Neural progenitor cell (in vitro differentiated cells): Measurements from ENCODE around the gene IFRD2. TPM values are rescaled to one million over a fixed set of nuclear protein-coding genes. Genes with fewer than 3 reads are reported as not detected.

ENCODE experiments used
- DNase-seq: peaks from one replicate; pipeline ENCODE4 v3.0.0-alpha.2; 2016; ENCODE audit warnings: low spot score
- H2AFZ ChIP-seq: fragments of 200-600 bp; sonication (generic); replicated peaks from 2 replicates; pipeline ENCODE4 v1.6.1; 2016; ENCODE audit warnings: antibody characterized with exemption
- H3F3A ChIP-seq: fragments of 200-600 bp; sonication (generic); 2 replicates; pipeline ENCODE4 v1.6.1; 2016; ENCODE audit warnings: antibody characterized with exemption, low read depth
- H3K27ac ChIP-seq: fragments of 200-600 bp; sonication (generic); 2 replicates; pipeline ENCODE4 v1.5.1; 2016; ENCODE audit warnings: mild to moderate bottlenecking
- H3K27me3 ChIP-seq: fragments of 200-600 bp; sonication (generic); 2 replicates; pipeline ENCODE4 v1.6.1; 2016; ENCODE audit warnings: mild to moderate bottlenecking, moderate library complexity
- H3K36me3 ChIP-seq: fragments of 200-600 bp; sonication (generic); 2 replicates; pipeline ENCODE4 v1.5.1; 2016
- H3K4me1 ChIP-seq: fragments of 200-600 bp; sonication (generic); 2 replicates; pipeline ENCODE4 v1.6.1; 2016; ENCODE audit warnings: mixed run types
- H3K4me2 ChIP-seq: fragments of 200-600 bp; sonication (generic); 2 replicates; pipeline ENCODE4 v1.6.1; 2016
- H3K4me3 ChIP-seq: fragments of 200-600 bp; sonication (generic); 2 replicates; pipeline ENCODE4 v1.5.1; 2016
- H3K79me2 ChIP-seq: fragments of 200-600 bp; sonication (generic); 2 replicates; pipeline ENCODE4 v1.6.1; 2016; ENCODE audit warnings: low read depth
- H3K9ac ChIP-seq: fragments of 200-600 bp; sonication (generic); 2 replicates; pipeline ENCODE4 v1.6.1; 2016
- H3K9me3 ChIP-seq: fragments of 200-600 bp; sonication (generic); 2 replicates; pipeline ENCODE4 v1.5.1; 2016; ENCODE audit warnings: low read depth
- H4K20me1 ChIP-seq: fragments of 200-600 bp; sonication (generic); 2 replicates; pipeline ENCODE4 v1.6.1; 2016; ENCODE audit warnings: low read depth
- H3K27ac Mint-ChIP-seq: 3 replicates; pipeline ENCODE4 v1.8.0; 2021; ENCODE audit warnings: mixed read lengths
- H3K27me3 Mint-ChIP-seq: 2 replicates; pipeline ENCODE4 v1.8.0; 2022; ENCODE audit warnings: low read depth, mild to moderate bottlenecking, inconsistent platforms, moderate library complexity, mixed read lengths; ENCODE audit not compliant: insufficient read depth
- H3K36me3 Mint-ChIP-seq: 3 replicates; pipeline ENCODE4 v1.8.0; 2021; ENCODE audit warnings: mixed read lengths
- H3K4me1 Mint-ChIP-seq: 3 replicates; pipeline ENCODE4 v1.8.0; 2021; ENCODE audit warnings: mixed read lengths
- H3K4me3 Mint-ChIP-seq: 3 replicates; pipeline ENCODE4 v1.8.0; 2021; ENCODE audit warnings: mild to moderate bottlenecking, moderate library complexity, mixed read lengths
- H3K9me3 Mint-ChIP-seq: 3 replicates; pipeline ENCODE4 v1.8.0; 2020; ENCODE audit warnings: mixed read lengths
- CTCF ChIP-seq: fragments of 200-600 bp; sonication (generic); IDR thresholded peaks from 2 replicates; pipeline ENCODE4 v1.5.1; 2017; ENCODE audit warnings: antibody characterized with exemption, mild to moderate bottlenecking
- EZH2 ChIP-seq: fragments of 200-600 bp; sonication (generic); IDR thresholded peaks from 2 replicates; pipeline ENCODE4 v1.6.1; 2017; ENCODE audit warnings: antibody characterized with exemption, mild to moderate bottlenecking, moderate library complexity
- EZH2phosphoT487 ChIP-seq: fragments of 200-600 bp; sonication (generic); IDR thresholded peaks from 2 replicates; pipeline ENCODE4 v1.6.1; 2017; ENCODE audit warnings: antibody characterized with exemption
- total RNA-seq: library from RNA; depleted of rRNA; stranded (reverse); fragments of >200 nt; gene quantifications from 2 replicates; pipeline ENCODE4 v1.2.3, GENCODE V29; 2015; ENCODE audit warnings: low replicate concordance

The IFRD2 gene
- total RNA-seq, 1 donor from 2014 or later: 26.4 TPM

DNA sequence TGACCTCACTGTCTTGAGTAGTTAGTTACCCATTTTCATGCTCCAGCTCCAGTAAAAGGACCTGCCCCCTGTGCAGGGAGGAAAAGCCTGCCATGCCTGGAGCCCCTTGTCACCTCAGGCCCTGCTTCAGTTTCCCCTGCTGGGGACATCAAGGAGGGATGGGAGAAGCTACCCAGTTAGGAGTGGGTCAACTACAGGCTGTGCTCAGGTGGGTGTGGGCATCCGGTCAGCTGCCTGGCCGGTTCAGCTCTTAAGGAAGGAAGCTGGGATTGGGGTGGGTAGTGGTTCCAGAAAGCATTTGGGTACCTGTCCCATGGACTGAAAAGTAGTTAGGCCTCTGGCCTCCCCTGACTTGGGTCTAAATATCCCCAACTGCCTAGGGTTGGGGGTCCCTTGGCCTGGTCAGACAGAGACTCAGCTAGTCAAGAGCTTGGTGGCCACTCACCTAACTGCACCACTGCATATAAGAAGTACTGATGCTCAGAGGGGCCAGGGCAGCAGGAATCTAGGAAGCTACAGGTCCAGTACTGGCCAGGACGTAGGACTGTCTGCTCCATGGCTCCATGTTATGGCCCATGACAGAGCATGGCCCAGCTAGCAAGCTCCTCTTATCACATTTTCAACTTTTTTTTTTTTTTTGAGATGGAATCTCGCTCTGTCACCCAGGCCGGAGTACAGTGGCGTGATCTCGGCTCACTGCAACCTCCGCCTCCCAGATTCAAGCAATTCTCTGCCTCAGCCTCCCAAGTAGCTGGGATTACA is 12.8 kb downstream of the IFRD2 start:
- Mint-ChIP-seq H3K36me3 (no peaks in the 10 kb centered on the region), H3K4me1 (peaks cover 15% of the 10 kb centered on the region), H3K4me3 (no peak overlapping the region), H3K27me3 (peaks cover 15% of the 10 kb centered on the region), H3K27ac (no peak overlapping the region), H3K9me3 (no peaks in the 10 kb centered on the region)
- Histone ChIP-seq H3K4me3 (no peak overlapping the region), H3K27ac (no peak overlapping the region), H3K9ac (no peak overlapping the region), H3F3A (peaks cover 6% of the 10 kb centered on the region), H3K27me3 (peaks cover 42% of the 10 kb centered on the region), H3K9me3 (no peaks in the 10 kb centered on the region), H3K4me2 (no peak overlapping the region), H3K79me2 (no peaks in the 10 kb centered on the region), H2AFZ (no peak overlapping the region), H3K4me1 (peaks cover 4% of the 10 kb centered on the region), H4K20me1 (no peaks in the 10 kb centered on the region), H3K36me3 (no peaks in the 10 kb centered on the region)
- TF ChIP-seq CTCF (no peak), EZH2 (no peak)
- no peak for DNase-seq

DNA sequence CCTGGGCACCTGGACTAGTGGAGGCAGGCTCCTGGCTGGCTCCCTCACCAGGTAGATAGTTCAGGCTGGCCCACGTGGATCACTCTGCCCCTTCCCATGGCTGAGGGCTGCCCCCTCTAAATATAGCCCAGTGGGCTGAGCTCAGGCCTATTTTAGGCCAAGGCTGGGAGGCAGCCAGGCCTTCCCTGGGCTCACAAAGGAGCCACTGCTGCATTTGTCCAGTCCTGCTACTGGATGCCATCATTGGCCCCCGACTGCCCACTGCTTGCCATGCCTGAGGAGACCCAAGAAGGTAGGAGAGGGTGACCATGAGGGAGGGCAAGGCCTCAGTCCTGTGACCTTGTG is 13.4 kb downstream of the IFRD2 start, which contains the start of gene LSMEM2:
LSMEM2 (plus strand) TSS at position 208 of the 345 bp plus-strand sequence; CDS start at position 235, 27 bp downstream.
- Histone ChIP-seq H2AFZ (no peak within 1 kb of the TSS), H3K36me3 (no peaks in the 10 kb centered on the region), H3K4me3 (no peak within 1 kb of the TSS), H3K27me3 (peaks cover 48% of the 10 kb centered on the region), H3K27ac (no peak within 1 kb of the TSS), H3F3A (peaks cover 7% of the 10 kb centered on the region), H3K79me2 (no peaks in the 10 kb centered on the region), H3K9me3 (no peaks in the 10 kb centered on the region), H3K4me1 (peaks cover 4% of the 10 kb centered on the region), H3K9ac (no peak within 1 kb of the TSS), H4K20me1 (no peaks in the 10 kb centered on the region), H3K4me2 (no peak within 1 kb of the TSS)
- Mint-ChIP-seq H3K36me3 (no peaks in the 10 kb centered on the region), H3K27ac (peak within 1 kb of the TSS; percentile 46), H3K4me3 (no peak within 1 kb of the TSS), H3K9me3 (no peaks in the 10 kb centered on the region), H3K27me3 (peaks cover 20% of the 10 kb centered on the region), H3K4me1 (peaks cover 19% of the 10 kb centered on the region)
- TF ChIP-seq EZH2phosphoT487 (no peak), EZH2 (no peak), CTCF (no peak)
- no peak for DNase-seq

DNA sequence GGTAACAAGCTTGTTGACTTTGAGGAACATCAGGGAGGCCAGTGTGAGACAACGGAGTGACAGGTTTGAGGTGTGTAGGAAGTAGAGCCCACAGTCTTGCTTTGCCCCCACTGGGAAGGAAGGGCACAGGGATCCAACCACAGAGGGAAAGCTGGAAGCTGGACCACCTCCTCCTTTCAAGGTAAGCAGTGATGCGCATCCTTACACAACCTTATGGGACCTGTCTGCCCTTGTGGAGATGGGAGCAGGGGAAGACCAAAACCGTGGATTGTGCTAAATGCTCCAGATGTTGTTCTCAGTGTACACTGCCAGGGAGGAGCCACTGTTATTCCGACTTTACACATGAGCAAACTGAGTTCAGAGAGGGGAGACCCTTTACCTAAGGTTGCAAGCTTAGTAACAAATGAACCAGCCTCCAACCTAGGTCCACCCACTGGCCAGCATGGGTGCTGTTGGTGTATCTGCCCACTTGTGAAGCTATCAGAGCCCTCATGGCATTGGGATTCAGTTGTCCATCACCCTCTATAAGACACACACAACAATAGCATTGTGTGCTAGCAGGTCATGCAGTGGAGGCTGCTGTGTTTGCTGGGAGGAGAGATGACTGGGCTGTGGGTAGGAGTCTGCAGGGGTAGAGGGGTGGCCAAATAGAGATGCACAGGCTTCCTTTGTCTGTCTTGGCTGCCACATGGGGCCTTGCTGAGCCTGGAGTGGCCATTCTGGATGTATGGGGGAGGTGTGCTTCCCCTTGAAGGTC is 13.9 kb downstream of the IFRD2 start:
- Histone ChIP-seq H3K9ac (no peak overlapping the region), H3K79me2 (no peaks in the 10 kb centered on the region), H3K4me3 (no peak overlapping the region), H3K36me3 (no peaks in the 10 kb centered on the region), H3K27ac (no peak overlapping the region), H3K27me3 (peaks cover 53% of the 10 kb centered on the region), H3F3A (peaks cover 7% of the 10 kb centered on the region), H3K9me3 (no peaks in the 10 kb centered on the region), H3K4me2 (no peak overlapping the region), H4K20me1 (no peaks in the 10 kb centered on the region), H3K4me1 (peaks cover 6% of the 10 kb centered on the region), H2AFZ (no peak overlapping the region)
- H3K9me3 Mint-ChIP-seq: no peaks in the 10 kb centered on the region
- H3K36me3 Mint-ChIP-seq: no peaks in the 10 kb centered on the region
- no peak for DNase-seq
- peak overlapping the region; percentile 46 for H3K27ac Mint-ChIP-seq
- peaks cover 20% of the 10 kb centered on the region for H3K27me3 Mint-ChIP-seq
- H3K4me3 Mint-ChIP-seq: no peak overlapping the region
- TF ChIP-seq EZH2phosphoT487 (no peak), CTCF (no peak), EZH2 (no peak)
- peaks cover 19% of the 10 kb centered on the region for H3K4me1 Mint-ChIP-seq
